Spleen (tissue), 11 donors: ENCODE data around the gene ZXDC. TPM values are rescaled to one million over a fixed set of nuclear protein-coding genes. Genes with fewer than 3 reads are reported as not detected.
A peak's percentile ranks its signal among the peaks of the same experiment; 100 is the strongest.

ENCODE experiments used
- DNase-seq: peaks from one replicate; pipeline ENCODE4 v3.0.0-alpha.2; 2020
- H3K27ac ChIP-seq, 8 donors: fragments of 200-600 bp; sonication (generic) in 7 of 8; 1 replicate in 4 of 8; 2 replicates in 4 of 8; pipeline versions ENCODE4 v1.5.0 to v1.8.0; 2016 to 2021; ENCODE audit warnings: inconsistent platforms in 4 of 8, mild to moderate bottlenecking in 4 of 8, moderate library complexity in 1 of 8
- H3K27me3 ChIP-seq, 7 donors: fragments of 200-600 bp; sonication (generic) in 6 of 7; replicated peaks in 1 of 7; 1 replicate in 4 of 7; 2 replicates in 3 of 7; pipeline versions ENCODE4 v1.5.0 to v1.8.0; 2016 to 2021; ENCODE audit warnings: inconsistent platforms in 3 of 7, mild to moderate bottlenecking in 1 of 7
- H3K36me3 ChIP-seq, 6 donors: fragments of 200-600 bp; sonication (generic) in 5 of 6; 1 replicate in 4 of 6; 2 replicates in 2 of 6; pipeline versions ENCODE4 v1.5.0 to v1.8.0; 2016 to 2021; ENCODE audit warnings: inconsistent platforms in 2 of 6
- H3K4me1 ChIP-seq, 6 donors: fragments of 200-600 bp; sonication (generic) in 5 of 6; 1 replicate in 3 of 6; 2 replicates in 3 of 6; pipeline versions ENCODE4 v1.5.0 to v1.8.0; 2016 to 2021; ENCODE audit warnings: inconsistent platforms in 3 of 6
- H3K4me3 ChIP-seq, 8 donors: fragments of 200-600 bp; sonication (generic) in 7 of 8; 1 replicate in 4 of 8; 2 replicates in 4 of 8; pipeline versions ENCODE4 v1.5.0 to v1.8.0; 2016 to 2021; ENCODE audit warnings: inconsistent platforms in 4 of 8, mild to moderate bottlenecking in 4 of 8, moderate library complexity in 2 of 8
- H3K9me3 ChIP-seq, 8 donors: fragments of 200-600 bp; sonication (generic) in 7 of 8; 1 replicate in 4 of 8; 2 replicates in 4 of 8; pipeline versions ENCODE4 v1.5.0 to v1.8.0; 2016 to 2021; ENCODE audit warnings: inconsistent platforms in 4 of 8
- CTCF ChIP-seq, 11 experiments: fragments of 200-600 bp in 7 of 11; fragments of 450-650 bp in 4 of 11; sonication (generic) in 4 of 11; IDR thresholded peaks in 8 of 11; conservative IDR thresholded peaks in 3 of 11; 1 replicate in 7 of 11; 2 replicates in 4 of 11; pipeline versions ENCODE4 v1.4.0 to v1.8.0; 2016 to 2021; ENCODE audit warnings: antibody characterized with exemption in 11 of 11, inconsistent platforms in 4 of 11, mild to moderate bottlenecking in 1 of 11
- POLR2A ChIP-seq, 3 donors: fragments of 450-650 bp; IDR thresholded peaks; one replicate each; pipeline ENCODE4 v1.5.1; 2017; ENCODE audit warnings: antibody characterized with exemption in 3 of 3, mild to moderate bottlenecking in 1 of 3
- POLR2AphosphoS5 ChIP-seq, 3 donors: sonication (generic); formaldehyde crosslinking; IDR thresholded peaks; one replicate each; pipeline ENCODE4 v1.5.1; 2017; ENCODE audit warnings: antibody characterized with exemption in 3 of 3
- WGBS, 5 donors: extraction: QIAGEN DNeasy Blood & Tissue Kit in 3 of 5; methylation state at CpG; one replicate each; pipeline versions ENCODE4 v1.1.5 to v1.1.7; 2013 to 2018; 5-methylcytosine and 5-hydroxymethylcytosine counted together
- intact Hi-C: fragments of 100-400 bp; cut with DNase I; formaldehyde crosslinking; loops from one replicate; pipeline ENCODE4 v1.15.0; 2023; ENCODE audit warnings: low total_unique reads
- polyA plus RNA-seq, 3 donors: library from polyadenylated mRNA; stranded (reverse); fragments of 200-250 nt; gene quantifications; one replicate each; pipeline ENCODE4 v1.2.1, GENCODE V29; 2013
- total RNA-seq, 7 donors: library from RNA; depleted of rRNA in 3 of 7; stranded (reverse); fragments of >200 nt in 3 of 7; fragmentation: NEBNext Ultra II Directional in 4 of 7; extraction: Animal tissue kit (Norgen Biotek cat#: 25700) in 4 of 7; gene quantifications; one replicate each; pipeline versions ENCODE4 v1.1.0 to v1.2.1, GENCODE V29; 2016 to 2021
- donor health status: healthy with polysubstance abuse.
- donor health status: DM: no; HTN: no; CAD: no; lungs with moderate emphysema.
- donor health status: DM: no; HTN: no; CAD: no.
- donor health status: Bipolar disorder and iron deficiency.
- donor health status: healthy.
- donor health status: DM: no; HTN: no; CAD: no.
- donor health status: DM: yes; HTN: yes; CAD: no.

Gene ZXDC
- total and polyA plus RNA-seq, 10 donors, result 7.5 to 75.3 (median 48.1) TPM

- Histone ChIP-seq H3K27ac (no peak overlapping the region), H3K4me3 (no peak overlapping the region), H3K27me3 (peaks cover 0 to 17% (median 0%) of the 10 kb centered on the region in 7 donors), H3K36me3 (no peaks in the 10 kb centered on the region), H3K4me1 (no peaks in the 10 kb centered on the region), H3K9me3 (no peaks in the 10 kb centered on the region)
- DNase-seq, result peak; percentile 67
- intact Hi-C loops, result no loop called here
- 84 to 95% (median 89%) methylated on average over 7 to 8 of the region's 8 CpGs for WGBS, 5 donors
- TF ChIP-seq POLR2A (IDR thresholded peaks at IDR 0.05) (no peak), CTCF (IDR thresholded peaks at IDR 0.05 in 8 of 11, conservative IDR thresholded peaks at IDR 0.05 in 3 of 11) (no peak), POLR2AphosphoS5 (IDR thresholded peaks at IDR 0.05) (no peak)
These were observed 39.5 kb upstream of the ZXDC start for GRCh38 chr3:126515066-126515706.

- Histone ChIP-seq H3K36me3 (no peaks in the 10 kb centered on the region), H3K27ac (no peak overlapping the region), H3K4me1 (no peaks in the 10 kb centered on the region), H3K9me3 (no peaks in the 10 kb centered on the region), H3K4me3 (no peak overlapping the region), H3K27me3 (peaks cover 0 to 17% (median 0%) of the 10 kb centered on the region in 7 donors)
- peak; percentile 54 for DNase-seq
- intact Hi-C loops, result no loop called here
- WGBS, 5 donors, result 90 to 92% (median 91%) methylated on average over 11 of the region's 11 CpGs
- TF ChIP-seq CTCF (IDR thresholded peaks at IDR 0.05 in 8 of 11, conservative IDR thresholded peaks at IDR 0.05 in 3 of 11) (no peak), POLR2AphosphoS5 (IDR thresholded peaks at IDR 0.05) (no peak), POLR2A (IDR thresholded peaks at IDR 0.05) (no peak)
These were observed 38.5 kb upstream of the ZXDC start for GRCh38 chr3:126514161-126514560.

GRCh38 chr3:126512916-126513650 lies 37.4 kb upstream of the ZXDC start:
- Histone ChIP-seq H3K27me3 (peaks cover 0 to 8% (median 0%) of the 10 kb centered on the region in 7 donors), H3K4me1 (no peaks in the 10 kb centered on the region), H3K27ac (no peak overlapping the region), H3K36me3 (no peaks in the 10 kb centered on the region), H3K4me3 (no peak overlapping the region), H3K9me3 (no peaks in the 10 kb centered on the region)
- intact Hi-C loops, result no loop called here
- WGBS, 5 donors, result 71 to 88% (median 85%) methylated on average over 9 to 12 of the region's 12 CpGs
- peak; percentile 70 for DNase-seq
- TF ChIP-seq CTCF (IDR thresholded peaks at IDR 0.05 in 8 of 11, conservative IDR thresholded peaks at IDR 0.05 in 3 of 11) (no peak), POLR2AphosphoS5 (IDR thresholded peaks at IDR 0.05) (no peak), POLR2A (IDR thresholded peaks at IDR 0.05) (no peak)

- DNase-seq, result peak; percentile 53
- H3K4me3 ChIP-seq, result no peak overlapping the region
- no peak overlapping the region for H3K27ac ChIP-seq
- intact Hi-C loops, result no loop called here
- no peaks in the 10 kb centered on the region for H3K27me3 ChIP-seq
- TF ChIP-seq POLR2A (IDR thresholded peaks at IDR 0.05), result no peak
- TF ChIP-seq POLR2AphosphoS5 (IDR thresholded peaks at IDR 0.05), result no peak
- no peak for TF ChIP-seq CTCF (IDR thresholded peaks at IDR 0.05 in 8 of 11, conservative IDR thresholded peaks at IDR 0.05 in 3 of 11)
- H3K9me3 ChIP-seq, result no peaks in the 10 kb centered on the region
- no peaks in the 10 kb centered on the region for H3K4me1 ChIP-seq
- no peaks in the 10 kb centered on the region for H3K36me3 ChIP-seq
- WGBS, 5 donors, result 72 to 85% (median 78%) methylated on average over 7 of the region's 7 CpGs
These were observed 36.3 kb upstream of the ZXDC start for GRCh38 chr3:126512026-126512425.
